Spleen (tissue), 7 donors: ENCODE results near the gene CBL.

Experiments
- CTCF ChIP-seq, 11 experiments: fragments of 200-600 bp in 7 of 11; fragments of 450-650 bp in 4 of 11; sonication (generic) in 4 of 11; IDR thresholded peaks in 8 of 11; conservative IDR thresholded peaks in 3 of 11; 1 replicate in 7 of 11; 2 replicates in 4 of 11; pipeline versions ENCODE4 v1.4.0 to v1.8.0; 2016 to 2021; ENCODE audit warnings: antibody characterized with exemption in 11 of 11, inconsistent platforms in 4 of 11, mild to moderate bottlenecking in 1 of 11
- POLR2A ChIP-seq, 3 donors: fragments of 450-650 bp; IDR thresholded peaks; one replicate each; pipeline ENCODE4 v1.5.1; 2017; ENCODE audit warnings: antibody characterized with exemption in 3 of 3, mild to moderate bottlenecking in 1 of 3
- POLR2AphosphoS5 ChIP-seq, 3 donors: sonication (generic); formaldehyde crosslinking; IDR thresholded peaks; one replicate each; pipeline ENCODE4 v1.5.1; 2017; ENCODE audit warnings: antibody characterized with exemption in 3 of 3
- donor health status: DM: no; HTN: no; CAD: no; lungs with moderate emphysema.
- donor health status: DM: no; HTN: no; CAD: no.
- donor health status: DM: no; HTN: no; CAD: no.

GRCh38 chr11:119188067-119188466 lies 18.1 kb upstream of the CBL start:
- TF ChIP-seq CTCF (IDR thresholded peaks at IDR 0.05 in 8 of 11, conservative IDR thresholded peaks at IDR 0.05 in 3 of 11): no peak
- TF ChIP-seq POLR2AphosphoS5 (IDR thresholded peaks at IDR 0.05): no peak
- no peak for TF ChIP-seq POLR2A (IDR thresholded peaks at IDR 0.05)
